Measurements from ENCODE around the gene PDZD2. TPM values are rescaled to one million over a fixed set of nuclear protein-coding genes. Genes with fewer than 3 reads are reported as not detected.
"Not testable (repeated sequence)": the region's sequence is repeated elsewhere in the genome, so short reads cannot be mapped to it uniquely, and the experiment has no call there.

Gene PDZD2
- total and polyA plus RNA-seq, 4 donors: 2.8 to 18.0 (median 5.3) TPM

DNA sequence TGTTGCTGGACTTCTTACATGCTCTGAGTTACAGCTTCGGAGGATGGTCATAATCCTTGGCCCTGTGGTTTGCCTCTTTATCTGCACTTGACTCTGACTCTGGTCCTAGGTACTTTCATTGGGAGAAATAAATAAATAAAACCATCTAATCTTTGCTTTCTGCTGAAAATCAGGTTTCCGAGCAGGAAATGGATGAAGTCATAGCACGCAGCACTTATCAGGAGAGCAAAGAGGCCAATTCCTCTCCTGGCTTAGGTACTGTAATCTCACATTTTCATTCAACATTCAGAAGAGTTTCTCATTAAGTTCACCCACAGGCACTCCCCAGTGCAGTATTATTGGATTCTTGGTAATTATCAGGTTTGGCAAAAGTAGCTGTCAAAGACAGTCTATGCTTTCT lies 430.5 kb downstream of the PDZD2 start:
- 94 to 95% methylated on average over 3 of the region's 3 CpGs for WGBS, 2 donors
- no peak for DNase-seq
- Histone ChIP-seq H3K9me3 (ENCODE audit: control insufficient read depth, low read length) (no peaks in the 10 kb centered on the region), H3K27ac (ENCODE audit: low read depth in 1 of 2, low read length in 2 of 2) (no peak overlapping the region), H3K4me3 (ENCODE audit: low read length in 2 of 2) (no peak overlapping the region), H3K4me1 (ENCODE audit: control insufficient read depth in 1 of 2, insufficient read depth in 2 of 2, low read length in 2 of 2) (peaks cover 0 to 4% of the 10 kb centered on the region in 2 donors), H3K36me3 (ENCODE audit: control insufficient read depth in 1 of 2, insufficient read depth in 2 of 2, low read length in 1 of 2) (no peaks in the 10 kb centered on the region), H3K27me3 (ENCODE audit: control insufficient read depth in 1 of 2, insufficient read depth in 2 of 2, low read length in 1 of 2) (no peaks in the 10 kb centered on the region)
- intact Hi-C loops (cut with DNase I): no loop called here
- no peak for ATAC-seq (ENCODE audit: low FRiP score)

GRCh38 chr5:32071351-32071944 lies 432.5 kb downstream of the PDZD2 start:
- no peaks in the 10 kb centered on the region for H3K9me3 ChIP-seq (ENCODE audit: control insufficient read depth, low read length)
- no peaks in the 10 kb centered on the region for H3K27me3 ChIP-seq (ENCODE audit: control insufficient read depth in 1 of 2, insufficient read depth in 2 of 2, low read length in 1 of 2)
- H3K27ac ChIP-seq (ENCODE audit: low read depth in 1 of 2, low read length in 2 of 2): no peak overlapping the region
- DNase-seq (no peak), ATAC-seq (ENCODE audit: low FRiP score) (no peak)
- H3K4me3 ChIP-seq (ENCODE audit: low read length in 2 of 2): no peak overlapping the region
- WGBS, 2 donors: 82 to 87% methylated on average over 7 of the region's 7 CpGs
- H3K4me1 ChIP-seq (ENCODE audit: control insufficient read depth in 1 of 2, insufficient read depth in 2 of 2, low read length in 2 of 2): peaks cover 0 to 2% of the 10 kb centered on the region in 2 donors
- intact Hi-C loops (cut with DNase I): loop anchor here in 1 of 2 donors (10.0 kb wide), 1 partner anchor 487 kb away; no protein-coding TSS in a partner anchor
- H3K36me3 ChIP-seq (ENCODE audit: control insufficient read depth in 1 of 2, insufficient read depth in 2 of 2, low read length in 1 of 2): no peaks in the 10 kb centered on the region

DNA sequence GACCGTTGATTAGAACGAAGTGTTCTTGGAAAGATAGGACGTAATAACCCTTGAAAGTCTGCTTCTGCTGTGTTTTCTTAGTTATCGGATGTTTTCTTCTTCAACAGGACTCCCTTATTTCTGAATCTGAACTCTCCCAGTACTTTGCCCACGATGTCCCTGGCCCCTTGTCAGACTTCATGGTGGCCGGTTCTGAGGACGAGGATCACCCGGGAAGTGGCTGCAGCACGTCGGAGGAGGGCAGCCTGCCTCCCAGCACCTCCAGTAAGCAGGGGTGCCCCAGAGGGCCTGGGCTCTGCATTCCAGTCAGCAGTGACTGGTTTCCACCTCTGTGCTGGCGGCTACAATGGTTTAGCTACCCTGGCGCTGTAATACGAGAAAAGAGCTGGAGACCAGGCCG lies 433.1 kb downstream of the PDZD2 start:
- ATAC-seq (ENCODE audit: low FRiP score): no peak
- Histone ChIP-seq H3K4me3 (ENCODE audit: low read length in 2 of 2) (no peak overlapping the region), H3K4me1 (ENCODE audit: control insufficient read depth in 1 of 2, insufficient read depth in 2 of 2, low read length in 2 of 2) (no peaks in the 10 kb centered on the region), H3K27ac (ENCODE audit: low read depth in 1 of 2, low read length in 2 of 2) (no peak overlapping the region), H3K9me3 (ENCODE audit: control insufficient read depth, low read length) (no peaks in the 10 kb centered on the region), H3K36me3 (ENCODE audit: control insufficient read depth in 1 of 2, insufficient read depth in 2 of 2, low read length in 1 of 2) (no peaks in the 10 kb centered on the region), H3K27me3 (ENCODE audit: control insufficient read depth in 1 of 2, insufficient read depth in 2 of 2, low read length in 1 of 2) (no peaks in the 10 kb centered on the region)
- WGBS, 2 donors: 90% methylated on average over 14 of the region's 14 CpGs
- no peak for DNase-seq
- intact Hi-C loops (cut with DNase I): loop anchor here in 1 of 2 donors (10.0 kb wide), 1 partner anchor 487 kb away; no protein-coding TSS in a partner anchor

DNA sequence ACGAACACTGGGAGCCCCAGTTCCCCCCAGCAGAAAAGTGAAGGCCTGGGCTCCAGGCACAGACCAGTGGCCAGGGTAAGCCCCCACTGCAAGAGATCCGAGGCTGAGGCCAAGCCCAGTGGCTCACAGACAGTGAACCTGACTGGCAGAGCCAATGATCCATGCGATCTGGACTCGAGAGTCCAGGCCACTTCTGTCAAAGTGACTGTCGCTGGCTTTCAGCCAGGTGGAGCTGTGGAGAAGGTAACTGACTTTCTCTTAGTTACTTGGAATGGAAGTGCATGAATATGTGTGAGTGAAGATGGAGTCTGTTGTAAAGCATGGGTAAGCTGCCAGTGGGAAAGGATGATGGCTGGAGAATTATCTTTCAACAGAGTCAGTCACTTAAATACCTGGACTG lies 435.5 kb downstream of the PDZD2 start:
- intact Hi-C loops (cut with DNase I): loop anchor here in 1 of 2 donors (10.0 kb wide), 1 partner anchor 490 kb away; no protein-coding TSS in a partner anchor
- Histone ChIP-seq H3K4me3 (ENCODE audit: low read length in 2 of 2) (no peak overlapping the region), H3K27ac (ENCODE audit: low read depth in 1 of 2, low read length in 2 of 2) (no peak overlapping the region), H3K9me3 (ENCODE audit: control insufficient read depth, low read length) (no peaks in the 10 kb centered on the region), H3K27me3 (ENCODE audit: control insufficient read depth in 1 of 2, insufficient read depth in 2 of 2, low read length in 1 of 2) (no peaks in the 10 kb centered on the region), H3K4me1 (ENCODE audit: control insufficient read depth in 1 of 2, insufficient read depth in 2 of 2, low read length in 2 of 2) (no peaks in the 10 kb centered on the region), H3K36me3 (ENCODE audit: control insufficient read depth in 1 of 2, insufficient read depth in 2 of 2, low read length in 1 of 2) (no peaks in the 10 kb centered on the region)
- 76 to 85% methylated on average over 5 of the region's 5 CpGs for WGBS, 2 donors
- ATAC-seq (ENCODE audit: low FRiP score) (no peak), DNase-seq (no peak)

GRCh38 chr5:32076699-32077695 lies 438.1 kb downstream of the PDZD2 start:
- intact Hi-C loops (cut with DNase I): loop anchor here (1.0 to 10.0 kb wide), 3 partner anchors 250 to 492 kb away; no protein-coding TSS in a partner anchor
- H3K27ac ChIP-seq (ENCODE audit: low read depth in 1 of 2, low read length in 2 of 2): no peak overlapping the region
- no peaks in the 10 kb centered on the region for H3K4me1 ChIP-seq (ENCODE audit: control insufficient read depth in 1 of 2, insufficient read depth in 2 of 2, low read length in 2 of 2)
- no peaks in the 10 kb centered on the region for H3K9me3 ChIP-seq (ENCODE audit: control insufficient read depth, low read length)
- ATAC-seq (ENCODE audit: low FRiP score) (no peak), DNase-seq (no peak)
- no peak overlapping the region for H3K4me3 ChIP-seq (ENCODE audit: low read length in 2 of 2)
- no peaks in the 10 kb centered on the region for H3K36me3 ChIP-seq (ENCODE audit: control insufficient read depth in 1 of 2, insufficient read depth in 2 of 2, low read length in 1 of 2)
- no peaks in the 10 kb centered on the region for H3K27me3 ChIP-seq (ENCODE audit: control insufficient read depth in 1 of 2, insufficient read depth in 2 of 2, low read length in 1 of 2)
- 25 to 26% methylated on average over 4 of the region's 4 CpGs for WGBS, 2 donors

- WGBS, 2 donors: 89 to 90% methylated on average over 6 of the region's 6 CpGs
- H3K4me3 ChIP-seq (ENCODE audit: low read length in 2 of 2); H3K4me1 ChIP-seq (ENCODE audit: control insufficient read depth in 1 of 2, insufficient read depth in 2 of 2, low read length in 2 of 2); H3K27ac ChIP-seq (ENCODE audit: low read depth in 1 of 2, low read length in 2 of 2); H3K27me3 ChIP-seq (ENCODE audit: control insufficient read depth in 1 of 2, insufficient read depth in 2 of 2, low read length in 1 of 2); DNase-seq; ATAC-seq (ENCODE audit: low FRiP score); H3K9me3 ChIP-seq (ENCODE audit: control insufficient read depth, low read length); H3K36me3 ChIP-seq (ENCODE audit: control insufficient read depth in 1 of 2, insufficient read depth in 2 of 2, low read length in 1 of 2): not testable (repeated sequence)
- intact Hi-C loops (cut with DNase I): loop anchor here (5.0 to 10.0 kb wide), 2 partner anchors 252 to 494 kb away; no protein-coding TSS in a partner anchor
These were observed 439.9 kb downstream of the PDZD2 start for GRCh38 chr5:32078855-32079254.

GRCh38 chr5:32080565-32080964 lies 441.6 kb downstream of the PDZD2 start:
- not testable (repeated sequence) for H3K27ac ChIP-seq (ENCODE audit: low read depth in 1 of 2, low read length in 2 of 2); H3K36me3 ChIP-seq (ENCODE audit: control insufficient read depth in 1 of 2, insufficient read depth in 2 of 2, low read length in 1 of 2); DNase-seq; ATAC-seq (ENCODE audit: low FRiP score); H3K27me3 ChIP-seq (ENCODE audit: control insufficient read depth in 1 of 2, insufficient read depth in 2 of 2, low read length in 1 of 2); H3K4me3 ChIP-seq (ENCODE audit: low read length in 2 of 2); H3K4me1 ChIP-seq (ENCODE audit: control insufficient read depth in 1 of 2, insufficient read depth in 2 of 2, low read length in 2 of 2); H3K9me3 ChIP-seq (ENCODE audit: control insufficient read depth, low read length)
- WGBS, 2 donors: 94 to 100% methylated on average over 1 of the region's 1 CpG
- intact Hi-C loops (cut with DNase I): loop anchor here in 1 of 2 donors (5.0 kb wide), 1 partner anchor 498 kb away; no protein-coding TSS in a partner anchor

GRCh38 chr5:32082701-32083100 lies 443.8 kb downstream of the PDZD2 start:
- Histone ChIP-seq H3K36me3 (ENCODE audit: control insufficient read depth in 1 of 2, insufficient read depth in 2 of 2, low read length in 1 of 2) (no peaks in the 10 kb centered on the region), H3K27me3 (ENCODE audit: control insufficient read depth in 1 of 2, insufficient read depth in 2 of 2, low read length in 1 of 2) (no peaks in the 10 kb centered on the region), H3K4me3 (ENCODE audit: low read length in 2 of 2) (no peak overlapping the region), H3K9me3 (ENCODE audit: control insufficient read depth, low read length) (no peaks in the 10 kb centered on the region), H3K27ac (ENCODE audit: low read depth in 1 of 2, low read length in 2 of 2) (no peak overlapping the region), H3K4me1 (ENCODE audit: control insufficient read depth in 1 of 2, insufficient read depth in 2 of 2, low read length in 2 of 2) (no peaks in the 10 kb centered on the region)
- no peak for DNase-seq
- intact Hi-C loops (cut with DNase I): loop anchor here in 1 of 2 donors (5.0 kb wide), 1 partner anchor 500 kb away; no protein-coding TSS in a partner anchor
- 50 to 54% methylated on average over 4 of the region's 4 CpGs for WGBS, 2 donors
- no peak for ATAC-seq (ENCODE audit: low FRiP score)

Measured in aorta (tissue), 5 donors.